Endodermal cell (in vitro differentiated cells): ENCODE data around the gene NOL6. TPM values are rescaled to one million over a fixed set of nuclear protein-coding genes. Genes with fewer than 3 reads are reported as not detected.
"Not testable (repeated sequence)": the region's sequence is repeated elsewhere in the genome, so short reads cannot be mapped to it uniquely, and the experiment has no call there.

Experiments used
- DNase-seq: peaks from one replicate; pipeline ENCODE4 v3.0.0-alpha.2; 2017
- H3K27ac ChIP-seq: 2 replicates; pipeline ENCODE4 v1.5.1; 2013; ENCODE audit warnings: mild to moderate bottlenecking, low read depth, low read length, moderate library complexity
- H3K27me3 ChIP-seq: 2 replicates; pipeline ENCODE4 v1.6.1; 2013; ENCODE audit warnings: mild to moderate bottlenecking, low read length, moderate library complexity; ENCODE audit not compliant: insufficient read depth, control insufficient read depth, poor library complexity, severe bottlenecking
- H3K36me3 ChIP-seq: 2 replicates; pipeline ENCODE4 v1.7.0; 2013; ENCODE audit warnings: mild to moderate bottlenecking, low read length, moderate library complexity; ENCODE audit not compliant: control insufficient read depth, insufficient read depth
- H3K4me1 ChIP-seq: one replicate; pipeline ENCODE4 v1.7.0; 2013; ENCODE audit warnings: low read length; ENCODE audit not compliant: control insufficient read depth, insufficient read depth
- H3K4me3 ChIP-seq: 2 replicates; pipeline ENCODE4 v1.5.1; 2013; ENCODE audit warnings: mild to moderate bottlenecking, low read length, moderate library complexity
- H3K9ac ChIP-seq: 2 replicates; pipeline ENCODE4 v1.6.1; 2013; ENCODE audit warnings: mild to moderate bottlenecking, low read length, moderate library complexity; ENCODE audit not compliant: poor library complexity, severe bottlenecking; ENCODE audit errors: extremely low read depth
- H3K9me3 ChIP-seq: 2 replicates; pipeline ENCODE4 v1.6.1; 2013; ENCODE audit warnings: mild to moderate bottlenecking, low read length, moderate library complexity; ENCODE audit not compliant: control insufficient read depth
- H3K27ac Mint-ChIP-seq: 2 replicates; pipeline ENCODE4 v1.8.0; 2020; ENCODE audit warnings: mixed read lengths
- H3K27me3 Mint-ChIP-seq: 2 replicates; pipeline ENCODE4 v1.8.0; 2021; ENCODE audit warnings: mild to moderate bottlenecking, mixed read lengths; ENCODE audit not compliant: insufficient read depth
- H3K36me3 Mint-ChIP-seq: 2 replicates; pipeline ENCODE4 v1.8.0; 2020; ENCODE audit warnings: low read depth, mixed read lengths
- H3K4me1 Mint-ChIP-seq: 2 replicates; pipeline ENCODE4 v1.8.0; 2020; ENCODE audit warnings: mixed read lengths
- H3K4me3 Mint-ChIP-seq: 2 replicates; pipeline ENCODE4 v1.8.0; 2020; ENCODE audit warnings: mild to moderate bottlenecking, moderate library complexity, mixed read lengths
- H3K9me3 Mint-ChIP-seq: 2 replicates; pipeline ENCODE4 v1.8.0; 2020; ENCODE audit warnings: mild to moderate bottlenecking, mixed read lengths
- WGBS, 2 experiments: methylation state at CpG; one replicate each; pipeline versions ENCODE4 v1.1.5 to v1.1.7; 2013; ENCODE audit warnings: missing lambda C conversion rate in 2 of 2, mixed read lengths in 1 of 2; ENCODE audit not compliant: insufficient coverage in 1 of 2, insufficient read length in 1 of 2; 5-methylcytosine and 5-hydroxymethylcytosine counted together
- total RNA-seq, 2 donors: library from RNA; stranded (reverse); fragmentation: NEBNext Ultra II Directional in 1 of 2; extraction: Animal tissue kit (Norgen Biotek cat#: 25700) in 1 of 2; gene quantifications; 2 replicates in 1 of 2; 3 replicates in 1 of 2; pipeline ENCODE4 v1.2.1, GENCODE V29; 2021
- TF ChIP-seq, protein P1 (sequence below): fragments of 200-600 bp; sonication (generic); conservative IDR thresholded peaks from 2 replicates; pipeline ENCODE4 v1.5.0; 2021; ENCODE audit warnings: antibody characterized with exemption, mild to moderate bottlenecking

NOL6 gene
- total RNA-seq, 2 donors from 2014 or later: 34.2 to 34.6 TPM

DNA sequence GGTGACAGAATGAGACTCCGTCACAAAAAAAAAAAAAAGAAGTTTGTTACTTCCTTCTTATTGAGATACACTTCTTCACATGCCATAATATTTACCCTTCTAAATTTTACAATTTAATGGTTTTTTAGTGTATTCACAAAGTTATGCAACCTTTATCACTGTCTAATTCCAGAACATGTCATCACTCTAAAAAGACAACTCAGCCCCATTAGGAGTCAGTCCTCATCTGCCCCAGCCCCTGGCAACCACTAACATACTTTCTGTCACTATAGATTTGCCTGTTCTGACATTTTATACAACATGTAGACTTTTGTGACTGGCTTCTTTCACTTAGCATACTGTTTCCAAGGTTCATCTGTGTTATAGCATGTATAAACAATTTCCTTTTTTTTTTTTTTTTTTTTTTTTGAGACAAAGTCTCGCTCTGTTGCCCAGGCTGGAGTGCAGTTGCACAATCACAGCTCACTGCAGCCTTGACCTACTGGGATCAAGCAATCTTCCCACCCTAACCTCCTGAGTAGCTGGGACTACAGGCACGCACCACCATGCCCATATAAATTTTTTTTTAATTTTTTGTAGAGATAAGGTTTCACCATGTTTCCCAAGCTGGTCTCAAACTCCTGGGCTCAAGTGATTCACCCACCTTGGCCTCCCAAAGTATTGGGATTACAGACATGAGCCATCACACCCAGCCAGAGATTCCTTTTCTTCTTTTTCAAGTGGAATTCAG is 44.3 kb downstream of the NOL6 start:
- WGBS, 2 experiments: 100% methylated on average over 1 to 2 of the region's 3 CpGs

DNA sequence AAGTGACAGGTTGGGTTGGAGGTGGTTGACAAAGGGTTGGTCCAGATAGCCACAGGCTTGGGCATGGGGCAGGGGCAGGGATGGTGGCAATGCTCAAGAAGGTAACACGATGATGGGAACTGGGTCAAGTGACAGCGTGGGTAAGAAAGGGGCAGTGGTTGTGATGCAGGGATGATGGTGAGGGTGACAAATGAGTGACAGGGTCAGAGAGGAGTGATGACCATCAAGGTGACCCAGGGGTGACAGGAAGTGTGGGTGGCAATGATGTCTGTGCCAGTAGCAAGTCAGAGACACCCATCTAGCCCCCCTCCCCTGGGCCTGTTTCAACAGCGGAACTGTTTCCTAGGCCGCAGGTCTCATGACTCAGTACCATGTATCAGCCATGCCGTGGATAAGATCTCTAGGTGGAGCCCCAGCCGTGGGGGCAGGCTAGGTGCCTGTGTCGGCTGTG is 46.9 kb downstream of the NOL6 start:
- no peak overlapping the region for H3K4me3 Mint-ChIP-seq
- no peaks in the 10 kb centered on the region for H3K36me3 Mint-ChIP-seq
- no peaks in the 10 kb centered on the region for H3K36me3 ChIP-seq
- 90 to 98% methylated on average over 6 to 7 of the region's 7 CpGs for WGBS, 2 experiments
- no peaks in the 10 kb centered on the region for H3K9me3 ChIP-seq
- no peak overlapping the region for H3K27ac ChIP-seq
- no peak overlapping the region for H3K4me3 ChIP-seq
- H3K27me3 Mint-ChIP-seq: no peaks in the 10 kb centered on the region
- H3K9me3 Mint-ChIP-seq: peaks cover 5% of the 10 kb centered on the region
- no peaks in the 10 kb centered on the region for H3K4me1 ChIP-seq
- TF ChIP-seq, protein P1, sequence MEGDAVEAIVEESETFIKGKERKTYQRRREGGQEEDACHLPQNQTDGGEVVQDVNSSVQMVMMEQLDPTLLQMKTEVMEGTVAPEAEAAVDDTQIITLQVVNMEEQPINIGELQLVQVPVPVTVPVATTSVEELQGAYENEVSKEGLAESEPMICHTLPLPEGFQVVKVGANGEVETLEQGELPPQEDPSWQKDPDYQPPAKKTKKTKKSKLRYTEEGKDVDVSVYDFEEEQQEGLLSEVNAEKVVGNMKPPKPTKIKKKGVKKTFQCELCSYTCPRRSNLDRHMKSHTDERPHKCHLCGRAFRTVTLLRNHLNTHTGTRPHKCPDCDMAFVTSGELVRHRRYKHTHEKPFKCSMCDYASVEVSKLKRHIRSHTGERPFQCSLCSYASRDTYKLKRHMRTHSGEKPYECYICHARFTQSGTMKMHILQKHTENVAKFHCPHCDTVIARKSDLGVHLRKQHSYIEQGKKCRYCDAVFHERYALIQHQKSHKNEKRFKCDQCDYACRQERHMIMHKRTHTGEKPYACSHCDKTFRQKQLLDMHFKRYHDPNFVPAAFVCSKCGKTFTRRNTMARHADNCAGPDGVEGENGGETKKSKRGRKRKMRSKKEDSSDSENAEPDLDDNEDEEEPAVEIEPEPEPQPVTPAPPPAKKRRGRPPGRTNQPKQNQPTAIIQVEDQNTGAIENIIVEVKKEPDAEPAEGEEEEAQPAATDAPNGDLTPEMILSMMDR: no peak
- H3K27ac Mint-ChIP-seq: no peak overlapping the region
- DNase-seq: no peak
- H3K27me3 ChIP-seq: no peaks in the 10 kb centered on the region
- H3K4me1 Mint-ChIP-seq: peaks cover 4% of the 10 kb centered on the region
- no peak overlapping the region for H3K9ac ChIP-seq

More for the DNA sequence above, 44.3 kb downstream of the NOL6 start:
- no peak overlapping the region for H3K27ac ChIP-seq
- H3K36me3 ChIP-seq: no peaks in the 10 kb centered on the region
- H3K4me3 ChIP-seq: no peak overlapping the region
- H3K9ac ChIP-seq: no peak overlapping the region
- no peak overlapping the region for H3K27ac Mint-ChIP-seq
- no peaks in the 10 kb centered on the region for H3K36me3 Mint-ChIP-seq
- TF ChIP-seq, protein P1: no peak
- no peaks in the 10 kb centered on the region for H3K9me3 ChIP-seq
- no peaks in the 10 kb centered on the region for H3K4me1 ChIP-seq
- H3K4me3 Mint-ChIP-seq: no peak overlapping the region
- H3K27me3 Mint-ChIP-seq: no peaks in the 10 kb centered on the region
- peaks cover 3% of the 10 kb centered on the region for H3K4me1 Mint-ChIP-seq
- H3K9me3 Mint-ChIP-seq: no peaks in the 10 kb centered on the region
- DNase-seq: no peak
- H3K27me3 ChIP-seq: no peaks in the 10 kb centered on the region

DNA sequence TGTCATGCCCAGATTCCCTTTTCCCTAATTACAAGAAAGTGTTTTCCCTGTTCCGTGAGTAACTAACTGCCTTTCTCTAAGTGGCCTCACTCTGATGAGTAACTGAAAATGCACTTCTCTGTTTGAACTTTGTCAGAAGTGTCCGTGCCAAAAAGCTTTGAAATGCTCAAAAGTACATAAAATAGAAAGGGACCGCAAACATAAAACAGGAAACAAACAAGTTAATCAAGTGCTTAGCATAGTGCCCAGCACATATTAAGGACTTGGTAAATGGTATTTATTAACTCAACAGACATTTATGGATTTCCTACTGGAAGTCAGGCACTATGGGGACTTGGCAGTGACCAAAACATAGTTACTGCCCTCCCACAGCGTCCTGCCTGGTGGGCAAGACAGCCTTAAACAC is 48.6 kb downstream of the NOL6 start:
- Histone ChIP-seq H3K27ac (no peak overlapping the region), H3K36me3 (no peaks in the 10 kb centered on the region), H3K9ac (no peak overlapping the region), H3K4me1 (no peaks in the 10 kb centered on the region), H3K27me3 (no peaks in the 10 kb centered on the region), H3K4me3 (no peak overlapping the region), H3K9me3 (no peaks in the 10 kb centered on the region)
- WGBS, 2 experiments: 69 to 84% methylated on average over 2 to 4 of the region's 4 CpGs
- H3K27ac Mint-ChIP-seq: no peak overlapping the region
- no peaks in the 10 kb centered on the region for H3K36me3 Mint-ChIP-seq
- TF ChIP-seq, protein P1: no peak
- no peak for DNase-seq
- H3K4me1 Mint-ChIP-seq: peaks cover 7% of the 10 kb centered on the region
- no peaks in the 10 kb centered on the region for H3K27me3 Mint-ChIP-seq
- H3K9me3 Mint-ChIP-seq: peaks cover 5% of the 10 kb centered on the region
- no peak overlapping the region for H3K4me3 Mint-ChIP-seq

DNA sequence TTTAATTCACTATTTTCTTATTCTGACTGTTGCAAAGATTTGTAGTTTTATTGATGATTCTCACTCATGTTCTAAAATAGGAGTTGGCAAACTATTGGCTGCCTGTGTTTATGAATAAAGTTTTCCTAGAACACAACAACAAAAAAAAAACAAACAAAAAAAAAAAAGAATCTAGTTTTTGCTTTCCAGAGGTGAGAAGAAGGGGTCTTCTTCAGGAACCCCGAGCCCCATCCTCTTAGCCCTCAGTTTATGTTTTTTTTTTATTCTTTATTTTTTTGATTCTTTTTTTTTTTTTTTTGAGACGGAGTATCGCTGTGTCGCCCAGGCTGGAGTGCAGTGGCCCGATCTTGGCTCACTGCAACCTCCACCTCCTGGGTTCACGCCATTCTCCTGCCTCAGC is 49.2 kb downstream of the NOL6 start:
- not testable (repeated sequence) for H3K4me3 Mint-ChIP-seq, H3K27ac ChIP-seq, H3K9me3 ChIP-seq, H3K27me3 ChIP-seq, H3K36me3 Mint-ChIP-seq, H3K4me3 ChIP-seq, H3K4me1 Mint-ChIP-seq, H3K9ac ChIP-seq, H3K9me3 Mint-ChIP-seq, H3K36me3 ChIP-seq, H3K27me3 Mint-ChIP-seq, DNase-seq, H3K4me1 ChIP-seq, H3K27ac Mint-ChIP-seq
- WGBS, 2 experiments: 95% methylated on average over 4 of the region's 6 CpGs; no CpG with 5 or more reads in 1 of the 2 experiments

DNA sequence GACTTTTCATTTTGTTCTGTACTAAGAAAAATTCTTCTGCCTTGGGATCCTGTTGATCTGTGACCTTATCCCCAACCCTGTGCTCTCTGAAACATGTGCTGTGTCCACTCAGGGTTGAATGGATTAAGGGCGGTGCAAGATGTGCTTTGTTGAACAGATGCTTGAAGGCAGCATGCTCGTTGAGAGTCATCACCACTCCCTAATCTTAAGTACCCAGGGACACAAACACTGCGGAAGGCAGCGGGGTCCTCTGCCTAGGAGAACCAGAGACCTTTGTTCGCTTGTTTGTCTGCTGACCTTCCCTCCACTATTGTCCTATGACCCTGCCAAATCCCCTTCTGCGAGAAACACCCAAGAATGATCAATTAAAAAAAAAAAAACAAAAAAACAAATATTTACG is 49.7 kb downstream of the NOL6 start:
- not testable (repeated sequence) for H3K4me1 Mint-ChIP-seq, H3K36me3 Mint-ChIP-seq, H3K4me3 Mint-ChIP-seq, H3K27me3 Mint-ChIP-seq, H3K4me3 ChIP-seq, DNase-seq, H3K27me3 ChIP-seq, H3K9ac ChIP-seq, H3K9me3 Mint-ChIP-seq, H3K27ac Mint-ChIP-seq, H3K27ac ChIP-seq, H3K36me3 ChIP-seq, H3K9me3 ChIP-seq, H3K4me1 ChIP-seq
- 100% methylated on average over 1 of the region's 7 CpGs; no CpG with 5 or more reads in 1 of the 2 experiments for WGBS, 2 experiments
